Measurements from ENCODE around the gene KRT33B.

Gene KRT33B

DNA sequence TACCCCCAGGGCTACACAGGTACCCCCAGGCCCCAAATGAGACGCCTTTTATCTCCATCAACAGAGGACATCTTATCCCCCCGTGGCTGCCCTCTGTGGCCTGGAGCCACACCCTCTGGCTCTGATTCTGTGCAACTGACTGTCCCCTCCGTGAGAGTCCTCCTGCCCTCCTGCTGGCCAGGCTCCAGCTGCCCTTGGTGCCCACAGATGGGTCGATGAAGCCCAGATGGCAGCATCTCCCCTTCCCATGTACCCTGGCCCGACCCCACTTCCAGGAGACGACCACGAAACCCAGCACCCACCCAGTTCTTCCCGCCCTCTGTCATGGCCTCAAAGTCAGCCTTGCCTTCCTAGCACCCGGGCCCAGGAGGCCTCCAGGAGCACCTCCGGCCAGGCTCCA is 44.5 kb downstream of the KRT33B start:
- no peak overlapping the region for H3K14ac ChIP-seq (ENCODE audit: low read length in 2 of 2)
- no peaks in the 10 kb centered on the region for H3K9me3 ChIP-seq (ENCODE audit: control insufficient read depth, low read length)
- H3K9ac ChIP-seq (ENCODE audit: low read length): no peak overlapping the region
- H4K8ac ChIP-seq (ENCODE audit: low read length): no peak overlapping the region
- H2AK5ac ChIP-seq (ENCODE audit: low read length, severe bottlenecking): peak overlapping the region; percentile 13
- DNase-seq: no peak
- no peak overlapping the region for H2BK120ac ChIP-seq (ENCODE audit: low read depth, low read length)
- no peak overlapping the region for H2AFZ ChIP-seq (ENCODE audit: low read depth, low read length)
- no peak overlapping the region for H4K91ac ChIP-seq (ENCODE audit: low read length)
- WGBS: 89% methylated on average over 10 of the region's 10 CpGs
- no peak overlapping the region for H3K27ac ChIP-seq (ENCODE audit: low read length, poor library complexity, severe bottlenecking)
- H3K4me1 ChIP-seq (ENCODE audit: control insufficient read depth, insufficient read depth, low read depth, low read length): peaks cover 16% of the 10 kb centered on the region
- H3K4me3 ChIP-seq (ENCODE audit: insufficient read depth in 1 of 2, low read depth in 1 of 2, low read length in 2 of 2): no peak overlapping the region
- no peak overlapping the region for H3K23ac ChIP-seq (ENCODE audit: low read length in 2 of 2)
- no peak overlapping the region for H2BK15ac ChIP-seq (ENCODE audit: low read depth, poor library complexity, severe bottlenecking)
- no peak overlapping the region for H2BK12ac ChIP-seq (ENCODE audit: low read length in 2 of 2)
- no peak overlapping the region for H3K18ac ChIP-seq (ENCODE audit: low read depth in 1 of 2, low read length in 2 of 2)
- no peak overlapping the region for H3K4ac ChIP-seq (ENCODE audit: low read depth in 1 of 2, low read length in 2 of 2)
- no peaks in the 10 kb centered on the region for H3K79me1 ChIP-seq (replicated peaks; ENCODE audit: low read length, poor library complexity, severe bottlenecking)
- no peaks in the 10 kb centered on the region for H3K27me3 ChIP-seq (ENCODE audit: control insufficient read depth in 1 of 2, insufficient read depth in 1 of 2, low read length in 2 of 2)
- H3K4me2 ChIP-seq (ENCODE audit: low read length, poor library complexity, severe bottlenecking): no peak overlapping the region
- H2BK5ac ChIP-seq (ENCODE audit: low read depth, low read length, poor library complexity, severe bottlenecking): no peak overlapping the region
- H3K36me3 ChIP-seq (ENCODE audit: control insufficient read depth in 1 of 2, insufficient read depth in 2 of 2, low read depth in 1 of 2, low read length in 2 of 2): no peaks in the 10 kb centered on the region

DNA sequence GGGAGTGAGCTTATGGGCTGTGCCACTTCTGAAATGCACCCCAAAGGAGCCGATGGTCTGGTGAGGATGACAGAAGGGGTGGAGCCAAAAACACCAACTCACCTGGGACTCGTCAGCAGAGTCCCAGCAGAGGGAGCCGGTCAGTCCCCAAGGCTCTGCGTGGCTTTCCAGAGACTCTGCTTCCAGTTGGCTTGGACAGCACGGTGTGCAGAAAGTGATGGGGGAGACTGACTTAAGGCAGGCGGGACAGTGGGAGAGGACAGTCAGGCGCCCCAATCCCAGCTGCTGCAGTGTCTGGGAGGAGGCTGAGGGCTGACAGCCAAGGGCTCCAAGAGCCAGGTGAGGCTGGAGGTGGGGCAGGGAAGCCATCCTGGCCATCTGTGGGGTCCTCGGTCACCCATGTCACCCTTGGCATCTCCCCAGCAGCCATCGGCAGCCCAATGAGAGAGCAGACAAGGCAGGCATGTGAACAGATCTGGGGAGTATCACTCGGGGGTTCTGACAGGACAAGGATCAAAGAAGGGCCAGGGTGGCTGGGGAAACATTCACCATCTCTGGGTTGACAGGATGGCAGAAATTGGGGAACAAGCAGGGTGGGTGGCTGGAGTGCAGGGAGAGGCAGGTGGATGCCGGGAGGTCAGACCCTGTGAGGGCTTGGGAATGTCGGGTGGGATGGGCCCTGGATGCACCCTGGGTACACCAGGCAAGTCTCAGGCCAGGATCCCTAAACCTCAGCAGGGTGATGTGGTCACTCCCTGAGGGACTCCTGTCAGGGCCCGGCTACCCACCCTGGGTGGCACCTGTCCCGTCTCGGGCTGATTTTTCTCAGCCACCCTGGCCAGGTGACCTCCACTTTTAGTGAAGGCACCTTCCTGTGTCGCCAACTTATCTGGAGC is 45.2 kb downstream of the KRT33B start:
- H3K18ac ChIP-seq (ENCODE audit: low read depth in 1 of 2, low read length in 2 of 2): no peak overlapping the region
- 76% methylated on average over 16 of the region's 16 CpGs for WGBS
- no peaks in the 10 kb centered on the region for H3K79me1 ChIP-seq (replicated peaks; ENCODE audit: low read length, poor library complexity, severe bottlenecking)
- H3K14ac ChIP-seq (ENCODE audit: low read length in 2 of 2): no peak overlapping the region
- H3K4me3 ChIP-seq (ENCODE audit: insufficient read depth in 1 of 2, low read depth in 1 of 2, low read length in 2 of 2): no peak overlapping the region
- H3K9me3 ChIP-seq (ENCODE audit: control insufficient read depth, low read length): peaks cover 5% of the 10 kb centered on the region
- no peak overlapping the region for H2AFZ ChIP-seq (ENCODE audit: low read depth, low read length)
- H2BK120ac ChIP-seq (ENCODE audit: low read depth, low read length): no peak overlapping the region
- no peak overlapping the region for H2BK15ac ChIP-seq (ENCODE audit: low read depth, poor library complexity, severe bottlenecking)
- no peak overlapping the region for H3K4ac ChIP-seq (ENCODE audit: low read depth in 1 of 2, low read length in 2 of 2)
- no peak overlapping the region for H3K23ac ChIP-seq (ENCODE audit: low read length in 2 of 2)
- H2AK5ac ChIP-seq (ENCODE audit: low read length, severe bottlenecking): peak overlapping the region; percentile 13
- no peaks in the 10 kb centered on the region for H3K27me3 ChIP-seq (ENCODE audit: control insufficient read depth in 1 of 2, insufficient read depth in 1 of 2, low read length in 2 of 2)
- DNase-seq: no peak
- H3K9ac ChIP-seq (ENCODE audit: low read length): no peak overlapping the region
- H3K4me1 ChIP-seq (ENCODE audit: control insufficient read depth, insufficient read depth, low read depth, low read length): peaks cover 15% of the 10 kb centered on the region
- H2BK12ac ChIP-seq (ENCODE audit: low read length in 2 of 2): no peak overlapping the region
- no peak overlapping the region for H3K4me2 ChIP-seq (ENCODE audit: low read length, poor library complexity, severe bottlenecking)
- H3K36me3 ChIP-seq (ENCODE audit: control insufficient read depth in 1 of 2, insufficient read depth in 2 of 2, low read depth in 1 of 2, low read length in 2 of 2): no peaks in the 10 kb centered on the region
- H4K91ac ChIP-seq (ENCODE audit: low read length): no peak overlapping the region
- H2BK5ac ChIP-seq (ENCODE audit: low read depth, low read length, poor library complexity, severe bottlenecking): no peak overlapping the region
- H3K27ac ChIP-seq (ENCODE audit: low read length, poor library complexity, severe bottlenecking): no peak overlapping the region
- H4K8ac ChIP-seq (ENCODE audit: low read length): no peak overlapping the region

DNA sequence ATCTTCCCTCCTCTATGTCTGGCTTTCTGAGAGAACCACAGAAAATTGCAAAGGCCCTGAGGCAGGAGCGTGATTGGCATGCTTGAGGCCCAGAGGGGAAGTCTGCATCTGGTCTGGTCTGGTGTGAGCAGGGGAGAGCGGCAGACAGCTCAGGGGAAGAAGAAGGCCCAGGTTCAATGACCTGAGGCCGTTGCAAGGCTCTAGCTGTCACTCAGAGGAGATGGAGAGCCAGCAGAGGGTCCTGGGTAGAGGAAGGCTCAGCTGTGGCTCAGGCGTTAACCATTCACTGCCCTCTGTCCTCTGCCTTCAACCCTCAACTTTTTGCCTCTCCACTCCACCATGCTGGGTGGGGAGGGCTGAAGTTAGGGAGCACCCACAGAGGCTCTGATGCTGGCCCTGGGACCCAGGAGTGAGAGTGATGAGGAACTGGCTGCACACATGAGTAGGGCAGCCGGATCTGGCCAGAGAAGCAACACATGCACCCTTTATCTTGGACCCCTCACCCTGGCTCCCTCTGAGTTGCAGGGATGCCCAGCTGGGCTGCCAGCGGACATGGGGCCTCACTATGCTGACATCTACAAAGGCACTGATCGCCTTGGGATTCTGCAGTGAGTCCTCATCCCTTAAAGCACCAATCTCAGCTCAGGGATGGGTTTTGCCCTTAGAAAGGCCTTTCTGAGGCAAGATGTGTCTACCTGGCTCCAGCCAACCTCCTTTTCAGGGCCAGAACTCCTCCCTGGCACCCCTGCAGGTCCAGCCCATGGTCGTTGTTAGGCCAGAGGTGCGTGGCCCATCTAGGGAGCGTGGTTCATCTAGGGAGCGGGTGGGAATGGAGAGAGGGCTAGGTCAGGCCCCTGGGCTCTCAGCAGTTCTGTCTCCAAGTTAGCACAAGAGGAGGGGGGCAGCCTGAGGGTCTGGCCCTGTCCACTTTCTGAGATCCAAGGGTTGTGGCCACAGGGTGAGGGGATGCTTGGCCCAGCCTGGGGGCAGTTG is 46.4 kb downstream of the KRT33B start:
- H3K4me1 ChIP-seq (ENCODE audit: control insufficient read depth, insufficient read depth, low read depth, low read length): peaks cover 8% of the 10 kb centered on the region
- WGBS: 88% methylated on average over 9 of the region's 11 CpGs
- H3K36me3 ChIP-seq (ENCODE audit: control insufficient read depth in 1 of 2, insufficient read depth in 2 of 2, low read depth in 1 of 2, low read length in 2 of 2): no peaks in the 10 kb centered on the region

More for the DNA sequence above, 46.4 kb downstream of the KRT33B start:
- H3K27me3 ChIP-seq (ENCODE audit: control insufficient read depth in 1 of 2, insufficient read depth in 1 of 2, low read length in 2 of 2): no peaks in the 10 kb centered on the region
- H3K18ac ChIP-seq (ENCODE audit: low read depth in 1 of 2, low read length in 2 of 2): no peak overlapping the region
- no peak overlapping the region for H4K8ac ChIP-seq (ENCODE audit: low read length)
- H2BK5ac ChIP-seq (ENCODE audit: low read depth, low read length, poor library complexity, severe bottlenecking): no peak overlapping the region
- no peak overlapping the region for H3K27ac ChIP-seq (ENCODE audit: low read length, poor library complexity, severe bottlenecking)
- H3K9me3 ChIP-seq (ENCODE audit: control insufficient read depth, low read length): peaks cover 7% of the 10 kb centered on the region
- no peaks in the 10 kb centered on the region for H3K79me1 ChIP-seq (replicated peaks; ENCODE audit: low read length, poor library complexity, severe bottlenecking)
- peak overlapping the region; percentile 12 for H2BK15ac ChIP-seq (ENCODE audit: low read depth, poor library complexity, severe bottlenecking)
- no peak overlapping the region for H2BK120ac ChIP-seq (ENCODE audit: low read depth, low read length)
- no peak overlapping the region for H3K14ac ChIP-seq (ENCODE audit: low read length in 2 of 2)
- H3K4ac ChIP-seq (ENCODE audit: low read depth in 1 of 2, low read length in 2 of 2): peak overlapping the region in 1 of 2 experiments; percentile 49
- H3K9ac ChIP-seq (ENCODE audit: low read length): peak overlapping the region; percentile 19
- H3K4me3 ChIP-seq (ENCODE audit: insufficient read depth in 1 of 2, low read depth in 1 of 2, low read length in 2 of 2): no peak overlapping the region
- H3K23ac ChIP-seq (ENCODE audit: low read length in 2 of 2): no peak overlapping the region
- no peak overlapping the region for H2AFZ ChIP-seq (ENCODE audit: low read depth, low read length)
- peak overlapping the region in 1 of 2 experiments; percentile 15 for H2BK12ac ChIP-seq (ENCODE audit: low read length in 2 of 2)
- peak overlapping the region; percentile 89 for H2AK5ac ChIP-seq (ENCODE audit: low read length, severe bottlenecking)
- H4K91ac ChIP-seq (ENCODE audit: low read length): no peak overlapping the region
- no peak for DNase-seq
- H3K4me2 ChIP-seq (ENCODE audit: low read length, poor library complexity, severe bottlenecking): no peak overlapping the region

Data from mesenchymal stem cell (in vitro differentiated cells and primary cell).